Mucosa of stomach (tissue), 1 donor: ENCODE data around the gene WFDC13.

Experiments
- H3K27me3 ChIP-seq: one replicate; pipeline ENCODE4 v1.7.0; 2013; ENCODE audit warnings: mild to moderate bottlenecking, low read length; ENCODE audit not compliant: control insufficient read depth, insufficient read depth
- H3K36me3 ChIP-seq: one replicate; pipeline ENCODE4 v1.7.0; 2013; ENCODE audit warnings: low read length; ENCODE audit not compliant: control insufficient read depth, insufficient read depth
- H3K4me1 ChIP-seq: one replicate; pipeline ENCODE4 v1.7.0; 2013; ENCODE audit warnings: mild to moderate bottlenecking, low read length; ENCODE audit not compliant: control insufficient read depth, insufficient read depth
- H3K4me3 ChIP-seq: one replicate; pipeline ENCODE4 v1.7.0; 2013; ENCODE audit warnings: low read length
- H3K9ac ChIP-seq: one replicate; pipeline ENCODE4 v1.7.0; 2013; ENCODE audit warnings: mild to moderate bottlenecking, low read length, moderate library complexity
- H3K9me3 ChIP-seq: one replicate; pipeline ENCODE4 v1.7.0; 2013; ENCODE audit warnings: mild to moderate bottlenecking, low read length, moderate library complexity; ENCODE audit not compliant: control insufficient read depth
- donor health status: Pancreatic carcinoma.

The WFDC13 gene

GRCh38 chr20:45725134-45725533 lies 23.3 kb downstream of the WFDC13 start:
- no peak overlapping the region for H3K4me3 ChIP-seq
- no peak overlapping the region for H3K9ac ChIP-seq
- no peaks in the 10 kb centered on the region for H3K36me3 ChIP-seq
- H3K9me3 ChIP-seq = no peaks in the 10 kb centered on the region
- no peaks in the 10 kb centered on the region for H3K27me3 ChIP-seq
- no peaks in the 10 kb centered on the region for H3K4me1 ChIP-seq

- Histone ChIP-seq H3K9ac (no peak overlapping the region), H3K4me1 (no peaks in the 10 kb centered on the region), H3K36me3 (no peaks in the 10 kb centered on the region), H3K27me3 (no peaks in the 10 kb centered on the region), H3K9me3 (peaks cover 4% of the 10 kb centered on the region), H3K4me3 (no peak overlapping the region)
Measured at GRCh38 chr20:45727044-45727443, 25.2 kb downstream of the WFDC13 start.

- peaks cover 4% of the 10 kb centered on the region for H3K9me3 ChIP-seq
- no peak overlapping the region for H3K9ac ChIP-seq
- no peaks in the 10 kb centered on the region for H3K4me1 ChIP-seq
- H3K36me3 ChIP-seq = no peaks in the 10 kb centered on the region
- H3K4me3 ChIP-seq = no peak overlapping the region
- no peaks in the 10 kb centered on the region for H3K27me3 ChIP-seq
Measured at GRCh38 chr20:45732199-45732598, 30.4 kb downstream of the WFDC13 start.

GRCh38 chr20:45735552-45735951 lies 33.7 kb downstream of the WFDC13 start:
- no peak overlapping the region for H3K9ac ChIP-seq
- no peaks in the 10 kb centered on the region for H3K4me1 ChIP-seq
- H3K27me3 ChIP-seq = no peaks in the 10 kb centered on the region
- no peak overlapping the region for H3K4me3 ChIP-seq
- H3K36me3 ChIP-seq = no peaks in the 10 kb centered on the region
- H3K9me3 ChIP-seq = peaks cover 4% of the 10 kb centered on the region

- H3K27me3 ChIP-seq = no peaks in the 10 kb centered on the region
- no peaks in the 10 kb centered on the region for H3K36me3 ChIP-seq
- peaks cover 4% of the 10 kb centered on the region for H3K9me3 ChIP-seq
- no peaks in the 10 kb centered on the region for H3K4me1 ChIP-seq
- H3K9ac ChIP-seq = no peak overlapping the region
- no peak overlapping the region for H3K4me3 ChIP-seq
Measured at GRCh38 chr20:45735988-45736387, 34.1 kb downstream of the WFDC13 start.

- Histone ChIP-seq H3K4me3 (no peak overlapping the region), H3K4me1 (no peaks in the 10 kb centered on the region), H3K27me3 (no peaks in the 10 kb centered on the region), H3K9ac (no peak overlapping the region), H3K36me3 (no peaks in the 10 kb centered on the region), H3K9me3 (no peaks in the 10 kb centered on the region)
Measured at GRCh38 chr20:45742596-45742995, 40.8 kb downstream of the WFDC13 start.

GRCh38 chr20:45745015-45745414 lies 43.2 kb downstream of the WFDC13 start:
- H3K27me3 ChIP-seq = no peaks in the 10 kb centered on the region
- H3K36me3 ChIP-seq = no peaks in the 10 kb centered on the region
- H3K9me3 ChIP-seq = no peaks in the 10 kb centered on the region
- no peak overlapping the region for H3K4me3 ChIP-seq
- H3K4me1 ChIP-seq = no peaks in the 10 kb centered on the region
- no peak overlapping the region for H3K9ac ChIP-seq

- H3K9ac ChIP-seq = no peak overlapping the region
- H3K9me3 ChIP-seq = no peaks in the 10 kb centered on the region
- no peaks in the 10 kb centered on the region for H3K27me3 ChIP-seq
- H3K4me3 ChIP-seq = no peak overlapping the region
- H3K36me3 ChIP-seq = no peaks in the 10 kb centered on the region
- no peaks in the 10 kb centered on the region for H3K4me1 ChIP-seq
Measured at GRCh38 chr20:45751721-45752120, 49.9 kb downstream of the WFDC13 start.

GRCh38 chr20:45752746-45753145 lies 50.9 kb downstream of the WFDC13 start:
- Histone ChIP-seq H3K9ac (no peak overlapping the region), H3K9me3 (no peaks in the 10 kb centered on the region), H3K36me3 (no peaks in the 10 kb centered on the region), H3K27me3 (no peaks in the 10 kb centered on the region), H3K4me3 (no peak overlapping the region), H3K4me1 (no peaks in the 10 kb centered on the region)

- Histone ChIP-seq H3K4me3 (no peak overlapping the region), H3K27me3 (no peaks in the 10 kb centered on the region), H3K36me3 (no peaks in the 10 kb centered on the region), H3K9me3 (no peaks in the 10 kb centered on the region), H3K4me1 (no peaks in the 10 kb centered on the region), H3K9ac (no peak overlapping the region)
Measured at GRCh38 chr20:45758096-45758495, 56.3 kb downstream of the WFDC13 start.
